Islet of Langerhans (tissue), 1 donor: ENCODE results near the gene MAT2A.

ENCODE experiments used
- FAIRE-seq: peaks from one replicate; lab custom pipeline; 2011; peaks lifted over from hg19 to GRCh38; lab: Jason Lieb, UNC

Gene MAT2A

DNA sequence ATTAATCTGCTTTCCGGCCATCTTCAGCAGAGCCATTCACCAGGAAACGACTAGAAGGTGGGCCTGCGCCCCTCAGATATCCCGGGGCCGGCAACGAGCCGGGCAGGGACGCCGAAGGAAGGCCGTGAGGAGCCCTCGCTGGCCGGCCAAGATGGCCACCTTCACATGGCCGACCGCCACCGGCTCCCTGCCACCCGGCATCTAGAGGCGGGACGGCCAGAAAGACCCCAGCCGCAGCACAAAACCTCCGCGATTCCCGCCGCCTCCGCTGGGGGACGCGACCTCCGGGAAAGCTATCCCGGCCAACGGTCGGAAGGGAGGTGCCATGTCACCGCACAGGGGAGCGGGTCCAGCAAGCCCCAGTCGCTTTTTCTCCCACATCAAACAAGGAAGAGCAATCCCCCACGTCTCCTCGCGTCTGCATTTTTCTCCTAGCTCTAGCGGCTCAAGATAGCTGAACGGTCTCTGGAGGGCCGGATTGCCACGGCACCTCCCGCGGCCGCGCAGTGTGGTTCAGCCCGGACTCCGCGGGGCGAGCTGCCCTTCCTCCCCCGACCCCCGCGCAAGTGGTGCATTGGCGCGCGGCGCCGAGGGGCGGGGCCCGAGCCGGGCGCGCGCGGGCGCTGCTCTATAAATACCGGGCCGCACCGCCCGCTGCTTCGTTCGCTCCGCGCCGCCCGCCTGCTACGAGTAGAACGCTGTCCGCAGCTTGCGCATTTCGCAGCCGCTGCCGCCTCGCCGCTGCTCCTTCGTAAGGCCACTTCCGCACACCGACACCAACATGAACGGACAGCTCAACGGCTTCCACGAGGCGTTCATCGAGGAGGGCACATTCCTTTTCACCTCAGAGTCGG is at the start of gene MAT2A:
TSS of gene MAT2A (plus strand) at position 662 of the 854 bp plus-strand sequence. CDS start at position 782, 120 bp downstream.
- no peak for FAIRE-seq

DNA sequence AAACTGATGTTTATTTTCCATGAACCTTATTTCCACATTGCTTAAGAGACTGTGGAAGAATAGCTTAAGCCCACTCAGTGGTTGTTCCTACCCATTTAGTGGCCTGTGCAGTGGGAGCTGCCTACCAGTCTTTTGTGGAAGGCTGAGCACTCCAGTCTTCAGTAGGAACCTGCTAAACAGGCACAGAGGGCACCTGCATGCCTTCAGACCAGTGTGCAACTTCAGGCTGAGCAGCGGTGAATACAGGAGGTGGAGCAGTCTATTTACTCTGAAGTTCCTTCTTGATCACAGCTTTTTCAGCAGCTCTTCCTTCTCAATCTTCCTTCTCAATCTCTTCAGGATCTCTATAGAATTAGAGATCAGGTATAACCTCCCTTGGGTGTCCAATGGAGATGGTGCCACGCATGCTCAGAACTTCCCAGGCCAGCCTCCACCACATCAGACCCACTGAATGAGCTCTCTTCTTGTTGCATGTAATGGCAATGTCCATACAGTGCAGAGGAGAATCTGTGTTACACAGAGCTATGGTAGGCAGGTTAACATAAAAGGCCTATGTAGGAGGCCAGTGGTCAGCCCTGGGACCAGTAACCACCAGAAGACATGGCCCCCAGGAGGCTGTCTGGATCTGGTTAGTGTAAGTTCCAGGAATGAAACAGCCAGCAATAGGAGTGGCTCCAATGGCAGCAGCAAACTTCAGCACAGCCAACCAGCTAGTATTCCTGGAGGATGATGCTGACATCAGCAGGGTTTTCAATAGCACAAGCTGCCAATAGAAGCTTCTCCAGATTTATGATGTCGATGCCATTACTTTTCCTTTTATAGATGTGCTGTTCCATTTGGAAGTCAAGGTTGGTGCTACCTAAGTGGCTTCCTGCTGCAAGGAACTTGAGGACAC is 47.9 kb upstream of the MAT2A start:
- no peak for FAIRE-seq

DNA sequence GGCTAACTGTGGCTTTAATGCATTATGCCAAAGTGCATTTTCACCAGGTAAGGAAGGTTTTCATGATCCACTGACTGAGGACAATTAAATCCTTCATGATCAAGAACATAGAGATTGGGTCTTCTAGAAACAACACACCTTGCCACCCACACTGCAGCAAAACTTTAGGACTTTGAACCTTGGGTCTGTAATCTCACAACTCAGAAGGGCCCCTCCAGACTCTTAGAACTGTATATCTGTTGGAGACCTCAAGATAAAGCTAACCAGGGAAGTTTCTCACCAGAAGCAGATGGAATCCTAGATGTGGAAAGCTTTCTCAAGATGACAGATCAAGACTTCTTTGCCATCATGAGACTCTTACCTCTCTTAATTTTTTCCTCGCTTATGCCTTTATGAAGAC is 42.5 kb upstream of the MAT2A start:
- no peak for FAIRE-seq

DNA sequence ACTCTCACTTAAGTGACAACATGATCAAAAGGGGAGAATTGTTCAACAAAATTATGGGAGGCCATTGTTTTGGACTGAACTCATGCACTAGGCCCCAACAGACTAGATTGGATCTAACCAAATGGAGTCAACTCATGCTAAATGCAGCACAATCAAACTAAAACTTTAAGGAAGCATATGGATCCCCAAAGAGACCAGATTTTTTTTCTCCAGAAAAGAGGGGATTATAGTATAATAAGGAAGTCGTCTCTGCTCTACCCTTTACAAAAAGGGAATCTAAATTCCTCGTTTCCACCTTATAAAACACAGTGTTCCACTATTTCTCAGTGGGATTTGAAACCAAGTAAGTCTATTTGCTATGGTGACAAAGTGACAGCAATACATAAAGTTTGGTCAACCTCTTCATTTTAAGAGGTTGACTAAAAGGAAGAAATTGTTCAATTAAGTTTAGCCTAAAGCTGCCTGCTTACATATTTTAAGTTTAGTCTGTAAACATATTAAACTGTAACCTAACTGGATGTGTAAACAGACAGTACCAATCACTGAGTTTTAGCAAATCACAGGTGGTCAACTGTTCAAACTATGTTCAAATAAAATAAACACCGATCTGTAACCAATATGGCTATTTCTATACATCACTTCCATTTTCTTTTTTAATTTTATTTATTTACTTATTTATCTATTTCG is 40.9 kb upstream of the MAT2A start:
- FAIRE-seq = no peak

DNA sequence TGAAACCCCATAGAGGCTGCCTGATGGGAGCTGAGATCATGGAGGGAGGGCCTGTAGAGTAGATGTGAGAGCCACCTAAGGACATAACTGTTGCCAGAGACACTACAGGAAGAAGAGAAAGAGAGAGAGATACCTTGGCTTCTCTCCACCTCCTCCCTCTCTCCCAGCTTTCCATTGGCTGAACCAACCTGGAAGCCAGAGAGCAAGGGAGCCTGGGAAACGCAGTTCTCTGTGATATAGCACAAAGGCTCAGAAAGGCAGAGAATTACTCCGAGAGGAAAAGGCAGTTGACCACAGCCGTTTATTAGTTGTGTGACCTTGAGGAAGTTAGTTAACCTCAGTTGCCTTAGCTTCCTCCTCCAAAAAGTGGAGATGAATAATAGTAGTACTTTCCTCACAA is 37.7 kb upstream of the MAT2A start:
- FAIRE-seq = no peak

DNA sequence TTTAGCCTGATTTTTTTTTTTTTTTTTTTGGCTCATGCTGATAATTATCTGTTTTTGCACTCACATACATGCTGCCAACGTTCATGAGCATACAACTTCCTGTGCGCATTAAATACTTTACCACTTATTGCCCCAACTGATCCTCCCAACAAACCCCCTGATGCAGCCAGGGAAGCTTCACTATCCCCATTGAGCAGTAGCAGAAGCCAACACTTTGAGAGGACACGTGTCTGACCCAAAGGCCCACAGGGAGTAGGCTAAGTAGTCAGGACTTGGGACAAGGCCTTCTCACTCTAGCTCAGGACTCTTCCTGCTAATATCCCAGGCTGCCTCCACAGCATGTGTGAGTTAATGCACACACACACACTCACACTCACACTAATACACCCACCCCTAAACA is 36.2 kb upstream of the MAT2A start:
- FAIRE-seq = no peak

DNA sequence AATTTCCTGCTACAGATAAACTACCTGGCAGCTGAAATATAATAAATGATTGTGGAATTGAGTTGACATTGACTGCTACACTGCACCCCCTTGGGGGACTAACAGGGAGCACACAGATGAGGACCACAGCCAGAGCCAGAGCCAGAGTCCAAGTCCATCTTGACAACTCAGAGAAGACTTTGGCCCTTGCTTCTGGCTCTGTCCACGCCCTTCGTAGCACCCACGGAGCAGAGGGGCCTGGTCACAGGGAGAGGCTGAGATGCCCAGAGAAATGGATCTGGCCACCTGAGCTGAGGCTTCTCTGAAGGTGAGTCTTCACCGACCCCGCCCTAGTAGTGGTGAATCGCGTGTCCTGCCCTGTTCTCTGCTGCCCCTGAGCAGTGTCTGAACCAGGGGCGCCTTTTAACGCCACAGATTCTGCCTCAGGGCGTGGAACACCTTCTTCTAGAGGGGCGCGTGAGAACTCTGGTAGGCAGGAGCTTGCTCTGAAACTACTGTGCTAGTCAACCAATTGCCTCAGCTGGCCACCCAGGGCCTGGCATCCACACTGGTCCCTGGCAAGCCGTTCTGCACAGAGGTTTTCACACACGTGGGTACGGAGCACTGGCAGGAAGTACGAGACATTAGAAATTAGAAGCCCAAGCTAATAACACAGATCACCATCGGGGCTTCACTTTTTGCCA is 35.7 kb upstream of the MAT2A start:
- FAIRE-seq = no peak

DNA sequence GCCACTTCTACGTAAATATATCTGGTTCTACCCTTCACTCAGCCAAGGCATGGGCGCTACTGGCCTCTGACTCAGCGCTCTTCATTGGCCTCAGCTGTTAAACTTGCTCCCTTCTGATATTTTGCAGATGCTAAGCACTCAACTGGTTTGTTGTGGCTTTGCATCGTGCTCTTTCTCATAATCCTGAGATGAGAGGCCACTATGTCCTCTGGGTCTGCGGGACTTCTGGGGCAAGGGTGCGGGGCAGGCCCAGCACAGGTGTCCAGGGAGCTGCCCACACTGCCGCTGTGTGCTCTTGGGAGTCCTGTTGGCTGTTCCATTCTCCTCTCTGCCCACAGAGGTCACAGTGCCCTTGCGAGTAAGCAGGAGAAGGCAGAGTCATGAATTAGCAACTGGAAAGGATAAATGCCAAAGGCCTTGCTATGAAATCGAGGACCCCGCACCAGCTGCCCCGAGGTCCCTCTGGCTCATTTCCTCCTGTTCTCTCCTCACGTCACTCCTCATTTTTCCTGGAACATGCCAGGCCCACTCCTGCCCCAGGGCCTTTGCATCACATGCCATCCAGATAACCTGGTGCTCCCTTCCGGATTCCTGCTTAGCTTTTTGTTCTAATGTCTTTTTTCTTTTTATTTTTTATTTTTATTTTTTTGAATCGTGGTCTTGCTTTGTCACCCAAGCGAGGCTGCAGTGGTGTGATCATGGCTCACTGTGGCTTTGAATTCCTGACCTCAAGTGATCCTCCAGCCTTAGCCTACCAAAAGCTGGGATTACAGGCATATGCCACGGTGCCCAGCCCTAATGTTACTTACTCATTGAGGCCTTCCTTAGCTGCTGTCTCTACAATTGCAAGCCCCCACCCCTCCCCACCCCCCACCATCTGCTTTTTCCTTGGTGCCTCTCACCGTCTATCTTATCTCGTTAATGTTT is 34.9 kb upstream of the MAT2A start:
- FAIRE-seq = no peak

DNA sequence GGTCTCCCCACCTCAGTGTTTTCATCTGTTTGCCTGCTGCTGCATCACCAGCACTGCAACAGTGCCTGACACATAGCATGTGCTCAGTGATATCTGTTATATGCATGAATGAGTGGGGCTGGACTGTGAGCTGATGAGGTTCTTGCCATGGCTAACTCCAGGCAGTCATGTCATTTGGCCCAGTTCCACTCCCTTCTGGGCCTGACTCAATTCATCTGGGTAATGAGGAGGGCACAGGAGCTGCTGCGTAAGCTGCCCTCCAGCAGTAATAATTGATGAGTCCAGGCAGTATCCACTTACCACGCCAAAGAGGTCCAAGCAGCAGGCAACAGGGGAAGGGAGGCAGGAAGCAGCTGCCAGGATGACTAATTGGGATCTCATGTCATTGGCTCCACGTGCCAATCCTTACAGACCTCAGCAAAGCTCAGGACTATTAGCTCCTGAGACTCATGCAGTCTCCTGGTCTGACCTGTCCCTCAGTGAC is 34.1 kb upstream of the MAT2A start:
- peak; percentile 92 for FAIRE-seq

DNA sequence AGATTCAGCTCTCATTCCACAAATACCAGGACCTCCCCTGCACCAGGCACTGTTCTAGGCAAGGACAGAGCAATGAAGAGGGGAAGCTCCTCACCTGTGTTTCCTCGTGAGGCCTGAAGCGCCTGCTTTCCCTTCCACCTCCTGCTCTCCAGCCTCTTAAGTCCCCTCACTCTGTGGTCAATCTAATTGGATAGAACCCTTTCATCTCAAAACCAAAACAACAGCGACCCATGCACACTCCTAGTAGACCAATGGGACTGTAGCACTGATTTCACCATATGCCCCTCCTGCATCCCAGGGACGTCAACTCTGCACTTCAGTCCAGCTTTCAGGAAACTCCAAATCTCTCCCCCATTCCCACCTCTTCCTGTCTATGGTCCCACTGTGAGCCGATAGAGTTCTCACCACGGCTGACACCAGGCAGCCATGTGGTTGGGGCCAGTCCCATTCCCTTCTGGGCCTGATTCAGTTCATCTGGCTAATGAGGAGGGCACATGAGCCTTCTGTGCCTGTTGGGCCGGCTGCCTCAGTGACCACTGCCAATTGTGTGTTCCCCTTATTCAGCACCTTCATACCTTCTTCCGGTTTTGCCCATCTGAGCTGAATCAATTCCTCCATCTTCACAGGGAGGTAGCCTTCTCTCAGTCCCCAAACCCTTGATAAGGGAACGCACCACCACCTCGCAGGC is 33.3 kb upstream of the MAT2A start:
- no peak for FAIRE-seq

DNA sequence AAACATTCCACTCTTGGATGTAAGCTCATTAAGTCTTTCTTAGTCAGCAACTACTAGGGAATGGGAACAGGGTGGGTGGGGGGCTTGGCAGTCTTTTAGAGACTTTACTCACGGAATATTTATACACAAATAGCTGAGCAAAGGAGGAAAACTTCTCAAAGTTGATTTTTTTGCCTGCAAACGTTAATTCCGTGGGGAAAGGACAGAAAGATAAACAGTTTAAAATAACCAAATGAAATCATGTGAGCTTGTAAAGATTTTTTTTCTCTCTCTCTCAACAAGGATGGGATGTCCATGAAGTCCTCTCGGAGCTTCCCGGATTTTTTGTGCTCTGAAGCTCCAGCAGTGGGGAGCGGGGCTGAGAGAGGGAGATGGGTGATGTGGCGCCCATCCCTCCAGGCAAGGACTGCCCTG is 32.2 kb upstream of the MAT2A start:
- FAIRE-seq = no peak

DNA sequence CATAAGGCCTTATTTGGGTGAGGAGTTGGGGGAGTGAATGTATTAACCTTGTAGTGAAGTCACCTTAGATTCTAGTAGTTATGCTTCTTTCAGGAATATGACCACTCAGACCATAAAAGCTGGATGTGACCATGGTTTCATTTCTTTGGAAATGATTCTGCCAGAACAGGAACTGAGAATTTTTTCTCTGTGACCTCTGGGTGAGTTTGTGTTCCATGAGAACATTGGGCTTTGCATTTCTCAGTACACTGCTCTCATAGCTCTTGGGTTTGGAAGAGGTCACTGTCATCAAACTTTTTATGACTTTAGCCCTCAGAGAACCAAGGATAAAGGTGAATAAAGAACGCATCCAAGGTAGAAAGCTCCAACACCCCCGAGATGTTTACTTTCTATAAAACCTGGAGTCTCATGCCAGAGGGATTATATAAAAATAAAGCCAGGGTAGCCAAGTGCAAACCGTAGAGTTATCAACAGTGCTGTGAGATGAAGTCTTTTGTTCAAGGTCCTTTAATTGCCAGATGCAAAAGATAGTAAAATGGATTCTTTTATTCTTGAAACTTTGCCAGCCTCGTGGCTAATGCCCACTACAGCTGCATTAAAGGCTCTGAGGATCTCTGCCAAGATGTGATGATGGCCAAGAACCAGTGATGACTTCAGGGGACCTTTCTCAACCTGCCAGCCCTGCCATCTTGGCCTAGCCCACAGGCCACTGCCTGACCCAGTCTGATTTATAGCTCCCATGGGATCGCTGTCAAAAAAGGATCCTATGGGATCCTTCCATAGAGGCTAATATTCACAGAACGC is 27.8 kb upstream of the MAT2A start:
- FAIRE-seq = no peak

DNA sequence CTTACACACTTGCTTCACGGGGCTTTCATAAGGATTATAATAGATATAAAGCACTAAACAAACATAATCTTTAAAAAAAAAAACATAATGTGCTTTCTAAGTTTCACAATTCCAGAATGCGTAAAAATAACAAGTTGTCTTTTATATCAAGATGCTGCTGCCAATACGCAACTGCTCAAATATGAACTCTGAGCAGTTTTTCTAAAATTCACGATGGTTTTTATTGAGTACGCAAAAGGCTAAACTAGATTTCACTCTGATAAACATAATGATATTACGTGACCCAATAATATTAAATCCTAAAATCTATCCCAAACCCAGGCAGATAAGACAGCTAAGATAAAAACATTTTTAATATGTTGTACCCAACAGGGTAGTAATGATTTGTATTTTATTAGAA is 24.6 kb upstream of the MAT2A start:
- no peak for FAIRE-seq

DNA sequence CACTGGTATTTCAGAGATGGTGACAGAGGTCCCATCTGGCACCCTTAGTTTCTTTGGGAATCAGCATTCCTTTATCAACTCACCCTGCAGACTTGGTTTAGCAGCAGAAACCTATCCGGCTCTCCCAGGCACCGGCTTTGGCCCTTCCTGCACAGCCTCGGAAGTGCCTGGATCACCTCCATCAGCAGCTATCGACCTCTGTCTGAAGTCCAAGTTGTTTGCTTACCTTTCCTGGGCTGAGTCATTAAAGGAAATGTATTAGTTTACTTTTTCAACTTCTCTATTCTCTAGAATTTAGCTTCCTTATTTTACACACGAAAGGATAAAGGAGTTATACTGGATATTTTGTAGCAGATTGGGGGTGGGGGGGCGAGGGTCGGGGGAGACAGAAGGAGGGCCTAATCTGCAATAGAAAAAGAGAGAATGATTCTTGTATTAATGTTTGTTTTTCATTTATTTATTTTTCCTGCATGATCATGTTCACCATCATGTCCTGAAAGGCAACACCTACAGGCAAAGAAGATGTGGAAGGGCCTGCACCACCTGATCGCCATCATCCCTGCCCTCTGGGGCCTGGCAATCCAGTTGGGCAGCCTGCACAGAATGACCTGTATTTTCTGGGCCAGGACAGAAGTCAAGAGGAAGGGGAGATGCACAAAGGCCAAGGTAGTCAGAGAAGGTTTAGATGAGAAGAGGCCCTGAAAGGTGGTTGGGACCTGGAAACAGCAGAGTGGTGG is 22.1 kb upstream of the MAT2A start:
- no peak for FAIRE-seq

DNA sequence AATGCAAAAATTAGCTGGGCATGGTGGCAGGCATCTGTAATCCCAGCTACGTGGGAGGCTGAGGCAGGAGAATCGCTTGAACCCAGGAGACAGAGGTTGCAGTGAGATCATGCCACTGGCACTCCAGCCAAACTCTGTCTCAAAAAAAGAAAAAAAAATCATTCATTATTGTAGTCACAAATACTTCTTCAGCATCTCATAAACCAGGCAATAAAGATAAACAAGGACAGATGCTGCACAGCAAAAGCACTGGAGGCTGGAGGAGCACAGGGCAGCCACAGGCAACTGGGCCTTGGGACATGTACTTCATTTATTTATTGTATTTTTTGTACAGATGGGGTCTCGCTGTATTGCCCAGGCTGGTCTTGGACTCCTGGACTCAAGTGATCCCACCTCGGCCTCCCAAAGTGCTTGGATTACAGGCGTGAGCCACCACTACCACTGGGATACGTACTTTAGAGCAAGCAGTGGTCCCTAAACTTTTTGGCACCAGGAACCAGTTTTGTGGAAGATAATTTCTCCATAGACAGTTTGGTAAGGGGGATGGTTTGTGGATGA is 16.8 kb upstream of the MAT2A start:
- FAIRE-seq = no peak

DNA sequence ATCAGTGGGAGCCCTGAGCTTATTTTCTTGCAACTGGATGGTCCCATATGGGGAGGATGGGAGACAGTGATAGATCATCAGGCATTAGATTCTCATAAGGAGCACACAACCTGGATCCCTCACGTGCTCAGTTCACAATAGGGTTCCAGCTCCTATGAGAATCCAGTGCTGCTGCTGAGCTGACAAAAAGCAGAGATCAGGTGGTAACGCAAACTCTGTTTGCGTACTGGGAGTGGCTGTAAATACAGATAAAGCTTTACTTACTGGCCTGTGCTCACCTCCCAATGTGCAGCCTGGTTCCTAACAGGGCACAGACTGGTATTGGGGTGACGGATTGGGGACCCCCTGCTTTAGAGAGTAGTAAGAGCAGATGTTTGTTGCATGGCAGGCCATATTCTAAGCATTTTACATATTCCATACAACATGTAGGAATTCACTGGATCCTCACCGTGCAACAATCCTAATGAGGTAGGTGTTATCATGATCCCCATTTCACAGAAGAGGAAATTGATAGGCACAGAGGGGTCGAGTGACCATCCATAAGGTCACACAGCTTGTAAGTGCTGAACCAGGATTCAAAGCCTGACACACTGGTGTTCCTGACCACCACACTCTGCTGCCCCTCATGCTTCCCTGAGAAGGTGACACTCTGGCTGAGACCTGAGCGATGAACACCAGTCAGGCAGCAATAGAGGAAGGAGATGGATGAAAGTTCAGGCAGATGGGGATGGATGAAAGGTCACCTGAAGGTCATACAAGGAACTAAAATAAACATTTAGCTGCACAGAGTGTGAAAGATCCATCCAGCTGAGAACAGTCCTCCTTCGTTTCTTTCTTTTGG is 15.7 kb upstream of the MAT2A start:
- FAIRE-seq = no peak

DNA sequence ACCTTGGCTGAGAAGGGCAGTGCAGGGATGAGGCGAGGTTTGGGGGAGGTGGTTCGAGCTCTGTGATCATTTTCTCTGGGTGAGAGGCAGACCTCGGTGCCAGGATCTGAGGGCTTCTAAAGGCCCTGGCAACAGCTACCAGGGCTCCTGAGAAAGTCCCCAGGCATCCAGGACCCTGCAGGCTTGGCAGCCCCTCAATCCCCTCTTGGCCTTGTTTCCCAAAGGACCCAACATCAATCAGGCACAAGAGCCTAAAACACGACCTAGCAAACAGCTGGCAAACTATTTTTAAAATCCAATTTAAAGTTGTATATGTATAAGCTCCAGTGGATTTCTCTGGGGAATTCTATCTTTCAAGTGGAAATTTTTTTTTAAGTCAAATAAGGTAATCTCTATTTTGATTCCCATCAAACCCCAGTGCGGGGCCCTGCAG is 15.0 kb upstream of the MAT2A start:
- no peak for FAIRE-seq
